Upper lobe of left lung (tissue), 4 donors: ENCODE measurements around the gene GABPB1.

Experiments
- EP300 ChIP-seq, 4 donors: sonication (generic); formaldehyde crosslinking; IDR thresholded peaks; one replicate each; pipeline ENCODE4 v1.5.1; 2017; ENCODE audit warnings: antibody characterized with exemption in 4 of 4, control low read depth in 2 of 4
- POLR2A ChIP-seq, 4 donors: fragments of 450-650 bp; IDR thresholded peaks; one replicate each; pipeline ENCODE4 v1.5.1; 2016 to 2017; ENCODE audit warnings: antibody characterized with exemption in 4 of 4, mild to moderate bottlenecking in 2 of 4
- POLR2AphosphoS5 ChIP-seq, 2 donors: sonication (generic); formaldehyde crosslinking; IDR thresholded peaks; one replicate each; pipeline ENCODE4 v1.5.1; 2017; ENCODE audit warnings: antibody characterized with exemption in 2 of 2
- TF ChIP-seq, protein P1 (sequence below), 6 experiments: fragments of 450-650 bp in 4 of 6; fragments of 200-600 bp in 2 of 6; sonication (generic) in 2 of 6; IDR thresholded peaks; one replicate each; pipeline ENCODE4 v1.5.1; 2016 to 2019; ENCODE audit warnings: antibody characterized with exemption in 6 of 6

DNA sequence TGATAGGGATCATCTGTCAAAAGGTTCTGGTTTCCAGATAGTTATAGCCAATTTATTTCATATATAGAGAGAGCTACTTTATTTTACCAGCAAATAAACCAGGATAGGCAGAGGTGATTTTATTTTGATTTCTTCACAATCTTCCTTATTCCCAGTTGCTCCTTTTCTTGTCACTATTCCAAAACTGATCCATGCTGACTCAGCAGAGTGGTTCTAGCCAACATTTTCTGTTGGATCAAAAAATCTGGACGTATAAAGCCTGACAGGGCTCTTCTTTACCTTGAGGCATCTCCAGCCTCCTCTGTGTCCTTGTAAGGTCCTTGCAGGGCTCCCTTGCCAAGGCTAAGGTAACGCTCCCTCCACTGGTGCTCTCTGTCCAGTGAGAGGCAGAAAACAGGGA, 105.3 kb downstream of the GABPB1 start:
- TF ChIP-seq POLR2A (IDR thresholded peaks at IDR 0.05) (no peak), POLR2AphosphoS5 (IDR thresholded peaks at IDR 0.05) (no peak), EP300 (IDR thresholded peaks at IDR 0.05) (no peak)
- TF ChIP-seq, protein P1, sequence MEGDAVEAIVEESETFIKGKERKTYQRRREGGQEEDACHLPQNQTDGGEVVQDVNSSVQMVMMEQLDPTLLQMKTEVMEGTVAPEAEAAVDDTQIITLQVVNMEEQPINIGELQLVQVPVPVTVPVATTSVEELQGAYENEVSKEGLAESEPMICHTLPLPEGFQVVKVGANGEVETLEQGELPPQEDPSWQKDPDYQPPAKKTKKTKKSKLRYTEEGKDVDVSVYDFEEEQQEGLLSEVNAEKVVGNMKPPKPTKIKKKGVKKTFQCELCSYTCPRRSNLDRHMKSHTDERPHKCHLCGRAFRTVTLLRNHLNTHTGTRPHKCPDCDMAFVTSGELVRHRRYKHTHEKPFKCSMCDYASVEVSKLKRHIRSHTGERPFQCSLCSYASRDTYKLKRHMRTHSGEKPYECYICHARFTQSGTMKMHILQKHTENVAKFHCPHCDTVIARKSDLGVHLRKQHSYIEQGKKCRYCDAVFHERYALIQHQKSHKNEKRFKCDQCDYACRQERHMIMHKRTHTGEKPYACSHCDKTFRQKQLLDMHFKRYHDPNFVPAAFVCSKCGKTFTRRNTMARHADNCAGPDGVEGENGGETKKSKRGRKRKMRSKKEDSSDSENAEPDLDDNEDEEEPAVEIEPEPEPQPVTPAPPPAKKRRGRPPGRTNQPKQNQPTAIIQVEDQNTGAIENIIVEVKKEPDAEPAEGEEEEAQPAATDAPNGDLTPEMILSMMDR (IDR thresholded peaks at IDR 0.05): no peak
